ENCODE data around the gene C16orf96. TPM values are rescaled to one million over a fixed set of nuclear protein-coding genes. Genes with fewer than 3 reads are reported as not detected.

C16orf96 gene
- total RNA-seq, 1 experiment from 2014 or later: 0.15 TPM

DNA sequence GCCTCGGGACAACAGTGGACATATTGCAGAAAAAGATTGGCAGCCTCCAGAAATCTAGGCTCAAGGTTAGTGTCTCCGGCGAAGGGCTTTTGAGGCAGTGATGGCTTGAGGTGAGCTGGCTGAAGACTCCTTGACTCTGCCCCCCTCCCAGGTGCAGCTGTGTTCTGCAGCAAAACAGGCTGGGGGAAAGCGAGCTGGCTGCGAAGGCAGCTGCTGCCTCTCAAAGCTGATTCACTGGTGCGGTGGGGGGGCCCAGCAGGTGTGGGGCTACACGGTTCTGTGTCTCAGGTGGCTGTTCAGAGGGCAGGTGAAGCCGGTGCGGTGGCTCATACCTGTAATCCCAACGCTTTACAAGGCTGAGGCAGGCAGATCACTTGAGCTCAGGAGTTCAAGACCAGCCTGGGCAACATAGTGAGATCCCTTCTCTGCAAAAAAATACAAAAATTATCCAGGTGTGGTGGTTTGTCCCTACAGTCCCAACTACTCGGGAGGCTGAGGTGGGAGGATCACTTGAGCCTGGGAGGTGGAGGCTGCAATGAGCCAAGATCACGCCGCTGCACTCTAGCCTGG, 22.9 kb downstream of the C16orf96 start:
- Histone ChIP-seq H3K9me2 (ENCODE audit: insufficient read depth) (no peaks in the 10 kb centered on the region), H3K27ac (no peak overlapping the region), H3K27me3 (ENCODE audit: insufficient read depth, low read depth) (no peaks in the 10 kb centered on the region), H3K9me3 (ENCODE audit: insufficient read depth, low read depth) (no peaks in the 10 kb centered on the region), H3K79me2 (ENCODE audit: low read depth) (no peaks in the 10 kb centered on the region), H3K4me3 (no peak overlapping the region), H3K4me1 (replicated peaks; ENCODE audit: insufficient read depth) (no peaks in the 10 kb centered on the region), H2AFZ (no peak overlapping the region), H4K20me1 (ENCODE audit: insufficient read depth) (no peaks in the 10 kb centered on the region), H3F3A (ENCODE audit: insufficient read depth, low read depth) (no peaks in the 10 kb centered on the region), H3K4me2 (no peak overlapping the region), H3K36me3 (ENCODE audit: low read depth) (no peaks in the 10 kb centered on the region)
- no TSS peak for BruUV-seq (replicated peaks)
- CTCF ChIA-PET: interaction anchor here (0.6 kb wide), 1 partner anchor 139 kb away, joined by 5 read pairs; no protein-coding TSS in a partner anchor
- POLR2A ChIA-PET (ENCODE audit: unreplicated experiment): no interaction called here
- intact Hi-C loops (cut with micrococcal nuclease; ENCODE audit: unreplicated experiment): no loop called here
- no peak for DNase-seq
- TF ChIP-seq, protein P1, sequence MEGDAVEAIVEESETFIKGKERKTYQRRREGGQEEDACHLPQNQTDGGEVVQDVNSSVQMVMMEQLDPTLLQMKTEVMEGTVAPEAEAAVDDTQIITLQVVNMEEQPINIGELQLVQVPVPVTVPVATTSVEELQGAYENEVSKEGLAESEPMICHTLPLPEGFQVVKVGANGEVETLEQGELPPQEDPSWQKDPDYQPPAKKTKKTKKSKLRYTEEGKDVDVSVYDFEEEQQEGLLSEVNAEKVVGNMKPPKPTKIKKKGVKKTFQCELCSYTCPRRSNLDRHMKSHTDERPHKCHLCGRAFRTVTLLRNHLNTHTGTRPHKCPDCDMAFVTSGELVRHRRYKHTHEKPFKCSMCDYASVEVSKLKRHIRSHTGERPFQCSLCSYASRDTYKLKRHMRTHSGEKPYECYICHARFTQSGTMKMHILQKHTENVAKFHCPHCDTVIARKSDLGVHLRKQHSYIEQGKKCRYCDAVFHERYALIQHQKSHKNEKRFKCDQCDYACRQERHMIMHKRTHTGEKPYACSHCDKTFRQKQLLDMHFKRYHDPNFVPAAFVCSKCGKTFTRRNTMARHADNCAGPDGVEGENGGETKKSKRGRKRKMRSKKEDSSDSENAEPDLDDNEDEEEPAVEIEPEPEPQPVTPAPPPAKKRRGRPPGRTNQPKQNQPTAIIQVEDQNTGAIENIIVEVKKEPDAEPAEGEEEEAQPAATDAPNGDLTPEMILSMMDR (conservative IDR thresholded peaks at IDR 0.05): no peak
- TF ChIP-seq EZH2 (IDR thresholded peaks at IDR 0.05; ENCODE audit: low read depth): no peak

DNA sequence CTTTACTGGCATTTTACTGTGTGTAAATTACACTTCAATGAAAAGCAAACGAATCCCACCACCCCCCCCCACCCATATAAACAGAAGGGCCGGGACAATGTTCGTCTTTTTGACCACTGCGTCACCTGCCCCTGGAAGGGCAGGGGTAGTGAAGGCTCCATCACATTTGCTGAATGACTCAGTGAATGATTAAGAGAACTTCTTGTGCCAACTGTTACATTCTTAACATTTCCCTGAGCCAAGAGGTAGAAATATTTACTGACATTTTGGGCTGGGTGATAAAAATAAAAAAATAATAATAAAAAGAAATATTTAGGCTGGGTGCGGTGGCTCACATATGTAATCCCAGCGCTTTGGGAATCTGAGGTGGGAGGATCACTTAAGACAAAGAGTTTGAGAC, 24.1 kb downstream of the C16orf96 start:
- H3K4me3 ChIP-seq: no peak overlapping the region
- POLR2A ChIA-PET (ENCODE audit: unreplicated experiment): no interaction called here

DNA sequence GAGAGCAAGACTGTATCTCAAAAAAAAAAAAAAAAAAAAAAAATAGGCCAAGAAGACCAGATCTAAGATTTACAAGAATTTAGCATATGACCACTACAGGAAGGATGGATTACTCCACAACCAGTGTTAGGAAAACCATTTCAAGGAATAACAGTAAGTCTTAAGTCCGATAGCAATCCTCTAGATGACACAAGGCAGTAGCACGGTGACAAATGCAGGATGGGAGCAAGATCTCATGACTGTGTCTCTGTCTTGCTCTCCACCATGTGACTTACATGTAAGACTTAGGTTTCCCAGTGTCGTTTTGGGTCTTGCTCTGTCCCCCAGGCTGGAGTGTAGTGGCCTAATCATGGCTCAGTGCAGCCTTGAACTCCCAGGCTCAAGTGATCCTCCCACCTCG, 27.8 kb downstream of the C16orf96 start:
- Histone ChIP-seq H4K20me1 (ENCODE audit: insufficient read depth) (no peaks in the 10 kb centered on the region), H3K27ac (no peak overlapping the region), H3K79me2 (ENCODE audit: low read depth) (no peaks in the 10 kb centered on the region), H3K4me1 (replicated peaks; ENCODE audit: insufficient read depth) (no peaks in the 10 kb centered on the region), H3F3A (ENCODE audit: insufficient read depth, low read depth) (no peaks in the 10 kb centered on the region; the same call in 1 of the 2 replicates), H2AFZ (no peak overlapping the region), H3K27me3 (ENCODE audit: insufficient read depth, low read depth) (peaks cover 18% of the 10 kb centered on the region; the same call in 1 of the 2 replicates), H3K4me3 (no peak overlapping the region), H3K4me2 (no peak overlapping the region), H3K36me3 (ENCODE audit: low read depth) (no peaks in the 10 kb centered on the region), H3K9me2 (ENCODE audit: insufficient read depth) (no peaks in the 10 kb centered on the region), H3K9me3 (ENCODE audit: insufficient read depth, low read depth) (peaks cover 8% of the 10 kb centered on the region; the same call in 1 of the 2 replicates)
- DNase-seq: no peak
- TF ChIP-seq, protein P1 (conservative IDR thresholded peaks at IDR 0.05): no peak
- TF ChIP-seq EZH2 (IDR thresholded peaks at IDR 0.05; ENCODE audit: low read depth): no peak
- intact Hi-C loops (cut with micrococcal nuclease; ENCODE audit: unreplicated experiment): no loop called here
- BruUV-seq (replicated peaks): no TSS peak
- ChIA-PET POLR2A (ENCODE audit: unreplicated experiment) (no interaction called here), CTCF (no interaction called here)

More for the DNA sequence above, 24.1 kb downstream of the C16orf96 start:
- Histone ChIP-seq H3K27ac (no peak overlapping the region), H4K20me1 (ENCODE audit: insufficient read depth) (no peaks in the 10 kb centered on the region), H3K27me3 (ENCODE audit: insufficient read depth, low read depth) (no peaks in the 10 kb centered on the region), H3K4me1 (replicated peaks; ENCODE audit: insufficient read depth) (no peaks in the 10 kb centered on the region), H3K9me3 (ENCODE audit: insufficient read depth, low read depth) (no peaks in the 10 kb centered on the region), H3K36me3 (ENCODE audit: low read depth) (no peaks in the 10 kb centered on the region), H3K79me2 (ENCODE audit: low read depth) (no peaks in the 10 kb centered on the region), H3K4me2 (no peak overlapping the region), H2AFZ (no peak overlapping the region), H3K9me2 (ENCODE audit: insufficient read depth) (no peaks in the 10 kb centered on the region), H3F3A (ENCODE audit: insufficient read depth, low read depth) (no peaks in the 10 kb centered on the region; the same call in 1 of the 2 replicates)
- intact Hi-C loops (cut with micrococcal nuclease; ENCODE audit: unreplicated experiment): no loop called here
- CTCF ChIA-PET: no interaction called here
- BruUV-seq (replicated peaks): no TSS peak
- TF ChIP-seq EZH2 (IDR thresholded peaks at IDR 0.05; ENCODE audit: low read depth): no peak
- TF ChIP-seq, protein P1 (conservative IDR thresholded peaks at IDR 0.05): no peak
- peak in 1 of 2 experiments; percentile 60 for DNase-seq
